SK-N-SH (cell line): ENCODE measurements around the gene CST11.

Source experiments
- EZH2phosphoT487 ChIP-seq: fragments of 200-600 bp; sonication (generic); IDR thresholded peaks from 2 replicates; pipeline ENCODE4 v1.6.1; 2017; ENCODE audit warnings: low read depth, mixed run types, mild to moderate bottlenecking, antibody characterized with exemption, moderate library complexity, borderline replicate concordance
- TF ChIP-seq, protein P1 (sequence below): IDR thresholded peaks from 2 replicates; pipeline ENCODE4 v1.4.0; 2012; ENCODE audit warnings: low read depth, borderline replicate concordance
- TF ChIP-seq, protein P2 (sequence below): IDR thresholded peaks from 2 replicates; pipeline ENCODE4 v1.4.0; 2012; ENCODE audit warnings: low read depth
- TF ChIP-seq, protein P3 (sequence below): fragments of 200-600 bp; sonication (generic); IDR thresholded peaks from 2 replicates; pipeline ENCODE4 v1.6.1; 2017; ENCODE audit warnings: antibody characterized with exemption, mild to moderate bottlenecking, moderate library complexity

DNA sequence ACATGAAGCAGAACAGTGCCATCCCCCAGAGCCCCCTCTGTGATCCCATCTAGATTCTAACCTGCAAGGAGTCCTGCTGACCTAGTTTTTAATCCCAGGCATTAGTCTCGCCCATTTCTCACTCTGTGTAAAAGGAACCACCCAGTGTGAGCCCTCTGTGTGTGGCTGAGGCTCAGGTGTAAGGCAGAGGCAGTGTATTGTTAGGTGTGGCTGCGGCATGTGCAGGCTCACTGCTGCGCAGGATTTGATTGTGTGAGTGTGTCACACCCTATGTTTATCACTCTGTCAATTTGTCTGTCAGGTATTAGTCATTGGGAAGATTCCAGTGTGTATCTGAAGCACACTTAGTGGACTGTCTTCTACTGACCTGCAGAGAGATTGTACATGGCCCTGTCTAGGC, 24.5 kb upstream of the CST11 start:
- TF ChIP-seq, protein P1, sequence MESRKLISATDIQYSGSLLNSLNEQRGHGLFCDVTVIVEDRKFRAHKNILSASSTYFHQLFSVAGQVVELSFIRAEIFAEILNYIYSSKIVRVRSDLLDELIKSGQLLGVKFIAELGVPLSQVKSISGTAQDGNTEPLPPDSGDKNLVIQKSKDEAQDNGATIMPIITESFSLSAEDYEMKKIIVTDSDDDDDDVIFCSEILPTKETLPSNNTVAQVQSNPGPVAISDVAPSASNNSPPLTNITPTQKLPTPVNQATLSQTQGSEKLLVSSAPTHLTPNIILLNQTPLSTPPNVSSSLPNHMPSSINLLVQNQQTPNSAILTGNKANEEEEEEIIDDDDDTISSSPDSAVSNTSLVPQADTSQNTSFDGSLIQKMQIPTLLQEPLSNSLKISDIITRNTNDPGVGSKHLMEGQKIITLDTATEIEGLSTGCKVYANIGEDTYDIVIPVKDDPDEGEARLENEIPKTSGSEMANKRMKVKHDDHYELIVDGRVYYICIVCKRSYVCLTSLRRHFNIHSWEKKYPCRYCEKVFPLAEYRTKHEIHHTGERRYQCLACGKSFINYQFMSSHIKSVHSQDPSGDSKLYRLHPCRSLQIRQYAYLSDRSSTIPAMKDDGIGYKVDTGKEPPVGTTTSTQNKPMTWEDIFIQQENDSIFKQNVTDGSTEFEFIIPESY, result no peak
- TF ChIP-seq, protein P2, sequence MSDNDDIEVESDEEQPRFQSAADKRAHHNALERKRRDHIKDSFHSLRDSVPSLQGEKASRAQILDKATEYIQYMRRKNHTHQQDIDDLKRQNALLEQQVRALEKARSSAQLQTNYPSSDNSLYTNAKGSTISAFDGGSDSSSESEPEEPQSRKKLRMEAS, result no peak
- no peak for TF ChIP-seq EZH2phosphoT487
- TF ChIP-seq, protein P3, sequence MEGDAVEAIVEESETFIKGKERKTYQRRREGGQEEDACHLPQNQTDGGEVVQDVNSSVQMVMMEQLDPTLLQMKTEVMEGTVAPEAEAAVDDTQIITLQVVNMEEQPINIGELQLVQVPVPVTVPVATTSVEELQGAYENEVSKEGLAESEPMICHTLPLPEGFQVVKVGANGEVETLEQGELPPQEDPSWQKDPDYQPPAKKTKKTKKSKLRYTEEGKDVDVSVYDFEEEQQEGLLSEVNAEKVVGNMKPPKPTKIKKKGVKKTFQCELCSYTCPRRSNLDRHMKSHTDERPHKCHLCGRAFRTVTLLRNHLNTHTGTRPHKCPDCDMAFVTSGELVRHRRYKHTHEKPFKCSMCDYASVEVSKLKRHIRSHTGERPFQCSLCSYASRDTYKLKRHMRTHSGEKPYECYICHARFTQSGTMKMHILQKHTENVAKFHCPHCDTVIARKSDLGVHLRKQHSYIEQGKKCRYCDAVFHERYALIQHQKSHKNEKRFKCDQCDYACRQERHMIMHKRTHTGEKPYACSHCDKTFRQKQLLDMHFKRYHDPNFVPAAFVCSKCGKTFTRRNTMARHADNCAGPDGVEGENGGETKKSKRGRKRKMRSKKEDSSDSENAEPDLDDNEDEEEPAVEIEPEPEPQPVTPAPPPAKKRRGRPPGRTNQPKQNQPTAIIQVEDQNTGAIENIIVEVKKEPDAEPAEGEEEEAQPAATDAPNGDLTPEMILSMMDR, result no peak
